Measurements from ENCODE around the gene IBA57.

DNA sequence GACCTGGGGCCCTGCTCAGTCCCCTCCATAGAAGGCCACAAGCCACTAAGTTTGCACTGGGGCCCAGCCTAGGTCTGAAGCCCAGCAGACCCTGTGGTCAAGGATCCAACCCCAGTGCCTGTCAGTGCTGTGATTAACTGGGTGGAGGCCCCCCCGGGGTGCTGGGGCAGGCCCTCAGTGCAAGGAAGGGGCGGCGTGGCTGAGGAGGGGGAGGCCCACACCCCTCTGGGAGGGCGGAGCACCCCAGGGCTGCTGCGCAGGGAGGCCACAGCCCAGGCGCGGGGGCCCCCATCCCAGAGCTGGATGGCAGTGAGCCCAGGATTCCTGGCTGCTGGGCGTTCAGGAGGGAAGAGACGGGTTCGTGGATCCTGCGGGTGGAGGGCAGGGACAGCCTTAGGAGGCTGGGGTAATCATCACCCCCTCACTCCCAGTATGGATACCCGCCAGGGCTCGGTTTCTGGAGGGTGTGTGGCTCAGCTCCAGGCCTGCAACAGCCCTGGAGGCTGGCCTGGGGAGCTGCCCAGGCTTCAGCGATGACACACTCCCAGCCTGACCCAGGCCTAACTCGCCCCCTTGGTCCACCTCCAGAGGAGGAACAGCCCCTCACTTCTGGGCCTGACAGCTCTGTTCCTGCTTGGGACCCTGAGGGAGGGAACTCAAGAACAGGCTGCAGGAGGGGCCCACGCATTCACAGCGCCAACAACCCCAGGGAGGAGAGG is 15.0 kb upstream of the IBA57 start:
- no peak for TF ChIP-seq POLR2A (IDR thresholded peaks at IDR 0.05)
- no peak for TF ChIP-seq CTCF (IDR thresholded peaks at IDR 0.05)
